Esophagus squamous epithelium (tissue), 4 donors: ENCODE results near the gene MIA2.

ENCODE experiments used
- POLR2A ChIP-seq, 4 donors: fragments of 450-650 bp; IDR thresholded peaks; one replicate each; pipeline ENCODE4 v1.6.1; 2017; ENCODE audit warnings: antibody characterized with exemption in 4 of 4, mild to moderate bottlenecking in 4 of 4, moderate library complexity in 3 of 4
- TF ChIP-seq, protein P1 (sequence below), 6 experiments: fragments of 450-650 bp in 4 of 6; fragments of 200-600 bp in 2 of 6; sonication (generic) in 2 of 6; IDR thresholded peaks; one replicate each; pipeline ENCODE4 v1.5.1; 2016 to 2019; ENCODE audit warnings: antibody characterized with exemption in 6 of 6, mild to moderate bottlenecking in 4 of 6, moderate library complexity in 4 of 6

DNA sequence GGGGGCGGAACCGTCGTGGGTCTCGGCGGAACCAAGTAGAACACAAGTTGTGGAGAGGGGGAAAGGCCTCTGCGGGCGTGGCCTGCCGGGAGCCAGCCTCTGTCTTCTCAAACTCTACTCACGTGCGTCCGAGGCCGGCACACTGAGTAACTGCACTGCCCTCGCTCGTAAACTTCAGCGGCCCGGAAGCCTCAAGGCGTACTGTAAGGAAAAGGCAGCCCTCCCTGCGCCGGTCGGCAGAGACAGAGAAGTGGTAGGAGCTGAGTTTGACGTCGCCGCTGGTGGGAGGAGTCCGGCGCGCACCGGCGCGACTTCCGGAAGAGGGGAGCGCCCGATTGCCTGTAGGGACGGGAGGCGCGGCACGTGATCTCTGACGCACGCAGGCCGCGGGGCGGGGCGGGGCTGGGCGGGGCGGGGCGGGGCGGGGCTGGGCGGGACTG, 198.5 kb downstream of the MIA2 start, which contains the start of gene FBXO33:
- TF ChIP-seq, protein P1, sequence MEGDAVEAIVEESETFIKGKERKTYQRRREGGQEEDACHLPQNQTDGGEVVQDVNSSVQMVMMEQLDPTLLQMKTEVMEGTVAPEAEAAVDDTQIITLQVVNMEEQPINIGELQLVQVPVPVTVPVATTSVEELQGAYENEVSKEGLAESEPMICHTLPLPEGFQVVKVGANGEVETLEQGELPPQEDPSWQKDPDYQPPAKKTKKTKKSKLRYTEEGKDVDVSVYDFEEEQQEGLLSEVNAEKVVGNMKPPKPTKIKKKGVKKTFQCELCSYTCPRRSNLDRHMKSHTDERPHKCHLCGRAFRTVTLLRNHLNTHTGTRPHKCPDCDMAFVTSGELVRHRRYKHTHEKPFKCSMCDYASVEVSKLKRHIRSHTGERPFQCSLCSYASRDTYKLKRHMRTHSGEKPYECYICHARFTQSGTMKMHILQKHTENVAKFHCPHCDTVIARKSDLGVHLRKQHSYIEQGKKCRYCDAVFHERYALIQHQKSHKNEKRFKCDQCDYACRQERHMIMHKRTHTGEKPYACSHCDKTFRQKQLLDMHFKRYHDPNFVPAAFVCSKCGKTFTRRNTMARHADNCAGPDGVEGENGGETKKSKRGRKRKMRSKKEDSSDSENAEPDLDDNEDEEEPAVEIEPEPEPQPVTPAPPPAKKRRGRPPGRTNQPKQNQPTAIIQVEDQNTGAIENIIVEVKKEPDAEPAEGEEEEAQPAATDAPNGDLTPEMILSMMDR (IDR thresholded peaks at IDR 0.05): peak in 2 of 6 experiments; percentile 1 to 14
- peak in 1 of 4 donors; percentile 71 for TF ChIP-seq POLR2A (IDR thresholded peaks at IDR 0.05)
